ENCODE results near the gene DYNLRB2. TPM values are rescaled to one million over a fixed set of nuclear protein-coding genes. Genes with fewer than 3 reads are reported as not detected.

The DYNLRB2 gene
- total RNA-seq, 2 experiments from 2014 or later: not detected

- peaks cover 8% of the 10 kb centered on the region for H3K36me3 Mint-ChIP-seq
- H3K4me1 Mint-ChIP-seq: peaks cover 13% of the 10 kb centered on the region
- ATAC-seq (ENCODE audit: low read depth): no peak
- POLR2A ChIA-PET: no interaction called here
- no peaks in the 10 kb centered on the region for H3K27me3 Mint-ChIP-seq
- H3K27ac Mint-ChIP-seq: no peak overlapping the region
- no peak for DNase-seq
- H3K4me3 Mint-ChIP-seq: no peak overlapping the region
- H3K9me3 Mint-ChIP-seq: peaks cover 9% of the 10 kb centered on the region
Measured at GRCh38 chr16:80563066-80563465, 22.3 kb downstream of the DYNLRB2 start.

GRCh38 chr16:80564394-80564793 is 23.6 kb downstream of the DYNLRB2 start:
- POLR2A ChIA-PET: interaction anchor here (0.8 to 1.4 kb wide), 3 partner anchors 11 to 24 kb away, joined by 3 to 7 read pairs (median 4); no protein-coding TSS in a partner anchor
- H3K27ac Mint-ChIP-seq: peak overlapping the region; percentile 78
- peaks cover 8% of the 10 kb centered on the region for H3K36me3 Mint-ChIP-seq
- no peaks in the 10 kb centered on the region for H3K27me3 Mint-ChIP-seq
- peak overlapping the region; percentile 59 for H3K4me3 Mint-ChIP-seq
- ATAC-seq (ENCODE audit: low read depth) (peak; percentile 72), DNase-seq (no peak)
- peaks cover 20% of the 10 kb centered on the region for H3K4me1 Mint-ChIP-seq
- H3K9me3 Mint-ChIP-seq: peaks cover 9% of the 10 kb centered on the region

- H3K9me3 Mint-ChIP-seq: peaks cover 15% of the 10 kb centered on the region
- peaks cover 6% of the 10 kb centered on the region for H3K27me3 Mint-ChIP-seq
- POLR2A ChIA-PET: interaction anchor here (1.1 to 1.4 kb wide), 3 partner anchors 10 to 22 kb away, joined by 3 to 5 read pairs (median 4); no protein-coding TSS in a partner anchor
- peak overlapping the region; percentile 53 for H3K27ac Mint-ChIP-seq
- peak overlapping the region; percentile 1 for H3K4me3 Mint-ChIP-seq
- DNase-seq (no peak), ATAC-seq (ENCODE audit: low read depth) (peak; percentile 96)
- peaks cover 11% of the 10 kb centered on the region for H3K36me3 Mint-ChIP-seq
- peaks cover 28% of the 10 kb centered on the region for H3K4me1 Mint-ChIP-seq
Measured at GRCh38 chr16:80569440-80570105, 28.8 kb downstream of the DYNLRB2 start.

GRCh38 chr16:80570106-80570478 is 29.3 kb downstream of the DYNLRB2 start:
- Mint-ChIP-seq H3K36me3 (peaks cover 9% of the 10 kb centered on the region), H3K27ac (peak overlapping the region; percentile 53), H3K9me3 (peaks cover 15% of the 10 kb centered on the region), H3K4me3 (peak overlapping the region; percentile 1), H3K4me1 (peaks cover 23% of the 10 kb centered on the region), H3K27me3 (peaks cover 6% of the 10 kb centered on the region)
- DNase-seq (no peak), ATAC-seq (ENCODE audit: low read depth) (peak; percentile 39)
- POLR2A ChIA-PET: interaction anchor here (1.3 to 1.4 kb wide), 2 partner anchors 10 to 21 kb away, joined by 3 to 5 read pairs; no protein-coding TSS in a partner anchor

GRCh38 chr16:80573700-80574120 is 32.9 kb downstream of the DYNLRB2 start:
- POLR2A ChIA-PET: no interaction called here
- H3K36me3 Mint-ChIP-seq: peaks cover 5% of the 10 kb centered on the region
- H3K4me3 Mint-ChIP-seq: no peak overlapping the region
- H3K4me1 Mint-ChIP-seq: peaks cover 20% of the 10 kb centered on the region
- ATAC-seq (ENCODE audit: low read depth) (no peak), DNase-seq (no peak)
- no peak overlapping the region for H3K27ac Mint-ChIP-seq
- H3K9me3 Mint-ChIP-seq: peaks cover 7% of the 10 kb centered on the region
- H3K27me3 Mint-ChIP-seq: peaks cover 7% of the 10 kb centered on the region

- Mint-ChIP-seq H3K27me3 (peaks cover 7% of the 10 kb centered on the region), H3K27ac (no peak overlapping the region), H3K4me1 (peaks cover 21% of the 10 kb centered on the region), H3K36me3 (peaks cover 11% of the 10 kb centered on the region), H3K9me3 (peaks cover 3% of the 10 kb centered on the region), H3K4me3 (no peak overlapping the region)
- no peak for DNase-seq
- POLR2A ChIA-PET: no interaction called here
- ATAC-seq (ENCODE audit: low read depth): no peak
Measured at GRCh38 chr16:80576343-80576912, 35.6 kb downstream of the DYNLRB2 start.

GRCh38 chr16:80577485-80578280 is 36.9 kb downstream of the DYNLRB2 start:
- Mint-ChIP-seq H3K4me1 (peaks cover 24% of the 10 kb centered on the region), H3K27ac (no peak overlapping the region), H3K9me3 (no peaks in the 10 kb centered on the region), H3K27me3 (peaks cover 4% of the 10 kb centered on the region), H3K4me3 (no peak overlapping the region), H3K36me3 (peaks cover 10% of the 10 kb centered on the region)
- ATAC-seq (ENCODE audit: low read depth): no peak
- POLR2A ChIA-PET: interaction anchor here (1.0 kb wide), 1 partner anchor 13 kb away, joined by 3 read pairs; no protein-coding TSS in a partner anchor
- no peak for DNase-seq

GRCh38 chr16:80580109-80580832 is 39.5 kb downstream of the DYNLRB2 start:
- Mint-ChIP-seq H3K27ac (peak overlapping the region; percentile 98), H3K36me3 (peaks cover 12% of the 10 kb centered on the region), H3K4me1 (peaks cover 40% of the 10 kb centered on the region), H3K9me3 (peaks cover 3% of the 10 kb centered on the region), H3K27me3 (peaks cover 8% of the 10 kb centered on the region), H3K4me3 (peak overlapping the region; percentile 85)
- DNase-seq (peak; percentile 64), ATAC-seq (ENCODE audit: low read depth) (peak; percentile 92)
- POLR2A ChIA-PET: interaction anchor here (0.6 to 2.0 kb wide), 9 partner anchors 11 to 226 kb away, joined by 3 to 37 read pairs (median 5); partner anchors contain the start of gene CDYL2

GRCh38 chr16:80583466-80583865 is 42.7 kb downstream of the DYNLRB2 start:
- POLR2A ChIA-PET: interaction anchor here (1.7 kb wide), 1 partner anchor 8 kb away, joined by 6 read pairs; no protein-coding TSS in a partner anchor

GRCh38 chr16:80585764-80586163 is 45.0 kb downstream of the DYNLRB2 start:
- Mint-ChIP-seq H3K27ac (no peak overlapping the region), H3K4me1 (peaks cover 34% of the 10 kb centered on the region), H3K36me3 (peaks cover 21% of the 10 kb centered on the region), H3K4me3 (no peak overlapping the region), H3K27me3 (peaks cover 31% of the 10 kb centered on the region), H3K9me3 (peaks cover 8% of the 10 kb centered on the region)
- no peak for DNase-seq
- POLR2A ChIA-PET: no interaction called here
- ATAC-seq (ENCODE audit: low read depth): no peak

More at GRCh38 chr16:80583466-80583865, 42.7 kb downstream of the DYNLRB2 start:
- Mint-ChIP-seq H3K27me3 (peaks cover 19% of the 10 kb centered on the region), H3K4me1 (peaks cover 44% of the 10 kb centered on the region), H3K9me3 (peaks cover 5% of the 10 kb centered on the region), H3K36me3 (peaks cover 17% of the 10 kb centered on the region), H3K27ac (no peak overlapping the region), H3K4me3 (no peak overlapping the region)
- no peak for DNase-seq
- no peak for ATAC-seq (ENCODE audit: low read depth)

- no peak overlapping the region for H3K27ac Mint-ChIP-seq
- peaks cover 34% of the 10 kb centered on the region for H3K4me1 Mint-ChIP-seq
- POLR2A ChIA-PET: no interaction called here
- H3K9me3 Mint-ChIP-seq: peaks cover 8% of the 10 kb centered on the region
- ATAC-seq (ENCODE audit: low read depth) (no peak), DNase-seq (no peak)
- peaks cover 31% of the 10 kb centered on the region for H3K27me3 Mint-ChIP-seq
- H3K4me3 Mint-ChIP-seq: no peak overlapping the region
- peaks cover 16% of the 10 kb centered on the region for H3K36me3 Mint-ChIP-seq
Measured at GRCh38 chr16:80586476-80586875, 45.7 kb downstream of the DYNLRB2 start.

GRCh38 chr16:80587071-80587470 is 46.3 kb downstream of the DYNLRB2 start:
- Mint-ChIP-seq H3K27ac (no peak overlapping the region), H3K4me1 (peaks cover 38% of the 10 kb centered on the region), H3K4me3 (no peak overlapping the region), H3K9me3 (peaks cover 8% of the 10 kb centered on the region), H3K36me3 (peaks cover 16% of the 10 kb centered on the region), H3K27me3 (peaks cover 32% of the 10 kb centered on the region)
- no peak for ATAC-seq (ENCODE audit: low read depth)
- POLR2A ChIA-PET: no interaction called here
- no peak for DNase-seq

Data from activated naive CD8-positive, alpha-beta T cell treated with anti-CD3 and anti-CD28 coated beads, Interleukin-2, amount 10 ng/mL, durations not matched to agents 7 days and 5 days (primary cell).